Measurements from ENCODE around the gene GLRX. TPM values are rescaled to one million over a fixed set of nuclear protein-coding genes. Genes with fewer than 3 reads are reported as not detected.

The GLRX gene
- polyA plus RNA-seq, 2 of the 4 experiments (the other 2 are of a cell fraction), result 106 to 329 TPM

- ChIA-PET POLR2A (interaction anchor here (2.7 to 5.0 kb wide), 3 partner anchors 13 to 175 kb away, joined by 20 to 71 read pairs (median 27); partner anchors contain the start of gene RFESD), CTCF (interaction anchor here (0.9 to 9.3 kb wide), 10 partner anchors 9 to 176 kb away, joined by 3 to 59 read pairs (median 4); partner anchors contain the start of gene RFESD)
- whole genome bisulfite sequencing (ENCODE audit: missing lambda C conversion rate), result 46% methylated on average over 9 of the region's 9 CpGs
- Histone ChIP-seq H3K4me2 (peak overlapping the region; percentile 95), H3K4me1 (peaks cover 50% of the 10 kb centered on the region), H3K9me3 (no peaks in the 10 kb centered on the region), H3K4me3 (peak overlapping the region; percentile 89), H3K27ac (peak overlapping the region; percentile 87 to 94)
- ATAC-seq (no peak), FAIRE-seq (no peak), DNase-seq (ENCODE audit: low read depth in 1 of 2, low spot score in 1 of 2) (no peak)
- TF ChIP-seq, protein P1, sequence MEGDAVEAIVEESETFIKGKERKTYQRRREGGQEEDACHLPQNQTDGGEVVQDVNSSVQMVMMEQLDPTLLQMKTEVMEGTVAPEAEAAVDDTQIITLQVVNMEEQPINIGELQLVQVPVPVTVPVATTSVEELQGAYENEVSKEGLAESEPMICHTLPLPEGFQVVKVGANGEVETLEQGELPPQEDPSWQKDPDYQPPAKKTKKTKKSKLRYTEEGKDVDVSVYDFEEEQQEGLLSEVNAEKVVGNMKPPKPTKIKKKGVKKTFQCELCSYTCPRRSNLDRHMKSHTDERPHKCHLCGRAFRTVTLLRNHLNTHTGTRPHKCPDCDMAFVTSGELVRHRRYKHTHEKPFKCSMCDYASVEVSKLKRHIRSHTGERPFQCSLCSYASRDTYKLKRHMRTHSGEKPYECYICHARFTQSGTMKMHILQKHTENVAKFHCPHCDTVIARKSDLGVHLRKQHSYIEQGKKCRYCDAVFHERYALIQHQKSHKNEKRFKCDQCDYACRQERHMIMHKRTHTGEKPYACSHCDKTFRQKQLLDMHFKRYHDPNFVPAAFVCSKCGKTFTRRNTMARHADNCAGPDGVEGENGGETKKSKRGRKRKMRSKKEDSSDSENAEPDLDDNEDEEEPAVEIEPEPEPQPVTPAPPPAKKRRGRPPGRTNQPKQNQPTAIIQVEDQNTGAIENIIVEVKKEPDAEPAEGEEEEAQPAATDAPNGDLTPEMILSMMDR (IDR thresholded peaks at IDR 0.05), result no peak
- no peak for TF ChIP-seq NPAS2 (CRISPR knock-in tag; IDR thresholded peaks at IDR 0.05; ENCODE audit: borderline replicate concordance)
Observed at GRCh38 chr5:95821110-95822021, 1.2 kb downstream of the GLRX start.

DNA sequence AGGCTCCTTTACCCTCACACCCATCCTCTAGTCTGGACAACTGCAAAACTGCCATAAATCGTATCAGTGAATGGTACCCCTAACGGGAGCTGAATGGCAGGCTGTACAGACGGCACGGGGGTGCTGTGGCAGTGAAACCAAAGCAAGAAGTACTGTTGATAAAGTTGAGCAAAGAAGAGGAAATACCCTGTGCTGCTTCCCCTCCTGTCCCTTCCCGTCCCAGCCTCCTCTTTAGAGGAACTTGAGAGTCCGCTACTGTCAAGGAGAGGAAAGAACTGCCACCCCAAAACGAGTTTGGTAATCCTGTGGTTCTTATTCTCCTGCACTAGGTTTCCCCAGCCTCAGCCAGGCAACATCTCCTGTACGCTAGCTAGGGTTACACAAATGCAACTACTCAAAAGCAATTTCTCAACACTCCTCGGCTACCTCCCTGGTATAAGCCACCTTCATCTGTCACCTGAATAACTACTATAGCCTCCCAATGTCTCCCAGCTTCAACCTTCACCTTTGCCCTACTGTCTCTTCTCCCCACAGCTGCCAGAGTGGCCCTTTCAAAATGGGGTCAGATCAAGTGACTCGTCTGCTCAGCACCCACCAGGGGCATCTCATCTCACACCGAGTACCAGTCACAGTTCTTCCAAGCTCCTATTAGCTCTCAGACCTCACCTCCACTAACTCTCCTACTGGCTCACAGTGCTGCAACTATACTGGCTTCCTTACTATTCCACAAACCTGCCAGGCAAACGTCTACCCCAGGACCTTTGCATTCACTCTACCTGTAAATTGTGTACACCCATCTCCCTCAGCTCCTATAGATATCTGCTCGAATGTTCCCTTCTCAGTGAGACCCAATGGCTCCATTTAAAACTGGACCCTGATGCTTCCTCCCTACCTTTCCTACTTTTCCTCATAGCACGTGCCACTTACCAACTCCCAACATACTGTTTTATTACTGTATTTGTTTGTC lies 4.1 kb downstream of the GLRX start:
- H3K4me2 ChIP-seq, result peak overlapping the region; percentile 95
- 77% methylated on average over 14 of the region's 14 CpGs for WGBS (ENCODE audit: missing lambda C conversion rate)
- DNase-seq (ENCODE audit: low read depth in 1 of 2, low spot score in 1 of 2) (no peak), ATAC-seq (no peak), FAIRE-seq (no peak)
- 0 out of 6 replicates have a peak overlapping the region, but pooled peaks of 1 of the 2 experiments have one; percentile 2 for H3K27ac ChIP-seq
- H3K4me3 ChIP-seq, result peak overlapping the region; percentile 12; the same call in 1 of the 3 replicates
- ChIA-PET CTCF (interaction anchor here (0.6 to 9.3 kb wide), 8 partner anchors 9 to 992 kb away, joined by 3 to 59 read pairs (median 6); no protein-coding TSS in a partner anchor), POLR2A (no interaction called here)
- peaks cover 42% of the 10 kb centered on the region for H3K4me1 ChIP-seq
- TF ChIP-seq SREBF2 (IDR thresholded peaks at IDR 0.05) (no peak), KDM1A (IDR thresholded peaks at IDR 0.05; ENCODE audit: low read depth) (peak; percentile 30; the same call in 1 of the 2 replicates), KDM5A (IDR thresholded peaks at IDR 0.05) (no peak)
- H3K9me3 ChIP-seq, result no peaks in the 10 kb centered on the region

DNA sequence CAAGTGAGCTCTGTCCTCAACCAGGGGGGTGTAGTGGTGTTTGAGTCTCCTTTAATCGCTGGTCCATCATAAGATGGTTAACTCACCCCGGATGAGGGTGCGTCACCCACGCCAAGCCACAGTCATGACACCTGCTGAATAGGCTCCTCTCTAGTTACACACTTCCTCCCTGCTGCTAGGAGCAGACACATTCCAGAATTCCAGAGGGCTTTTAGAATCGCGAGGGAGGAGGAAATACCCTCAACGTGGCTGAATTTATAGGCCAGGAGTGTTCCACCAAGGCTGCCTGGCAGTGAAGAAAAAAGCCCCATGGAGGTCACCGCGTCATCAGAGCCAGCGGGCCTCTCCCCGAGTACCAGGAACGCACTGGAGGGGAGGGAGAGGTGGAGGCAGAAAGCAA lies 5.1 kb downstream of the GLRX start:
- Histone ChIP-seq H3K4me1 (peaks cover 45% of the 10 kb centered on the region; the same call in 2 of the 3 replicates), H3K4me3 (no peak overlapping the region), H3K4me2 (peak overlapping the region; percentile 95), H3K27ac (no peak overlapping the region; a peak in 1 of 6 replicates), H3K9me3 (no peaks in the 10 kb centered on the region)
- POLR2A ChIA-PET, result no interaction called here
- TF ChIP-seq EHF (CRISPR knock-in tag; IDR thresholded peaks at IDR 0.05) (no peak), HMGXB4 (CRISPR knock-in tag; IDR thresholded peaks at IDR 0.05; ENCODE audit: borderline replicate concordance) (no peak), SREBF2 (IDR thresholded peaks at IDR 0.05) (no peak), RNF2 (IDR thresholded peaks at IDR 0.05; ENCODE audit: borderline replicate concordance, low read depth) (no peak), PBX3 (IDR thresholded peaks at IDR 0.05) (no peak), JUN (IDR thresholded peaks at IDR 0.05) (no peak), CEBPB (IDR thresholded peaks at IDR 0.05) (no peak), PHF8 (IDR thresholded peaks at IDR 0.05; ENCODE audit: borderline replicate concordance, low read depth) (no peak)
- ATAC-seq (no peak), FAIRE-seq (no peak), DNase-seq (ENCODE audit: low read depth in 1 of 2, low spot score in 1 of 2) (no peak)
- CTCF ChIA-PET, result interaction anchor here (1.0 to 9.3 kb wide), 4 partner anchors 8 to 50 kb away, joined by 3 to 59 read pairs (median 13); no protein-coding TSS in a partner anchor
- WGBS (ENCODE audit: missing lambda C conversion rate), result 81% methylated on average over 12 of the region's 12 CpGs

All from A549 (cell line).